K562 (cell line): ENCODE data around the gene RAB40B. TPM values are rescaled to one million over a fixed set of nuclear protein-coding genes. Genes with fewer than 3 reads are reported as not detected.

ENCODE experiments used
- ATF3 ChIP-seq, 2 experiments: fragments of 450-650 bp in 1 of 2; sonication (generic) in 1 of 2; formaldehyde crosslinking in 1 of 2; IDR thresholded peaks in 1 of 2; conservative IDR thresholded peaks in 1 of 2; 2 replicates each; pipeline versions ENCODE4 v1.6.1 to v1.8.1; 2016 to 2023; ENCODE audit warnings: mild to moderate bottlenecking in 2 of 2, moderate library complexity in 2 of 2, inconsistent platforms in 1 of 2, missing genetic modification reagents in 1 of 2
- DACH1 ChIP-seq: fragments of 450-650 bp; IDR thresholded peaks from 2 replicates; pipeline ENCODE4 v1.6.1; 2018; ENCODE audit not compliant: partially characterized antibody
- DNMT1 ChIP-seq: fragments of 450-650 bp; IDR thresholded peaks from 2 replicates; pipeline ENCODE4 v1.6.1; 2016; ENCODE audit warnings: antibody characterized with exemption, mild to moderate bottlenecking
- E2F1 ChIP-seq: sonication (generic); formaldehyde crosslinking; IDR thresholded peaks from 2 replicates; pipeline ENCODE4 v1.8.1; 2023; ENCODE audit warnings: mild to moderate bottlenecking, missing genetic modification reagents, moderate library complexity
- JUN ChIP-seq, 2 experiments: sonication (generic) in 1 of 2; formaldehyde crosslinking in 1 of 2; IDR thresholded peaks; 2 replicates each; pipeline versions ENCODE4 v1.6.1 to v1.8.0; 2012 to 2022; ENCODE audit warnings: borderline replicate concordance in 2 of 2, mild to moderate bottlenecking in 2 of 2, improper control_type of control experiment in 1 of 2, low read depth in 1 of 2, low read length in 1 of 2, missing genetic modification reagents in 1 of 2
- MBD2 ChIP-seq: sonication (generic); IDR thresholded peaks from 2 replicates; pipeline ENCODE4 v1.6.1; 2016; ENCODE audit warnings: low read depth, borderline replicate concordance
- PKNOX1 ChIP-seq: fragments of 450-650 bp; IDR thresholded peaks from 2 replicates; pipeline ENCODE4 v1.6.1; 2016
- POLR2G ChIP-seq: fragments of 200-400 bp; formaldehyde crosslinking; IDR thresholded peaks from 2 replicates; pipeline ENCODE4 v1.6.1; 2017; ENCODE audit warnings: low read depth, mild to moderate bottlenecking, antibody characterized with exemption, low read length, moderate library complexity
- SIN3A ChIP-seq, 2 experiments: fragments of 150-350 bp in 1 of 2; IDR thresholded peaks; 2 replicates each; pipeline ENCODE4 v1.6.1; 2011 to 2016; ENCODE audit warnings: borderline replicate concordance in 2 of 2, low read depth in 2 of 2, low read length in 2 of 2, mild to moderate bottlenecking in 2 of 2, moderate library complexity in 2 of 2; ENCODE audit not compliant: control insufficient read depth in 1 of 2
- SPI1 ChIP-seq: IDR thresholded peaks from 2 replicates; pipeline ENCODE4 v1.6.1; 2011; ENCODE audit warnings: low read depth, low read length, control low read depth, borderline replicate concordance
- VEZF1 ChIP-seq: fragments of 200-800 bp; sonication (Bioruptor generic); IDR thresholded peaks from 2 replicates; pipeline ENCODE4 v1.6.1; 2017; ENCODE audit warnings: missing genetic modification characterization, missing compliant biosample characterization
- YY1 ChIP-seq, 3 experiments: IDR thresholded peaks; 2 replicates each; pipeline ENCODE4 v1.6.1; 2011; ENCODE audit warnings: low read length in 2 of 3, mild to moderate bottlenecking in 2 of 3, moderate library complexity in 2 of 3, borderline replicate concordance in 1 of 3, control low read depth in 1 of 3, low read depth in 1 of 3; ENCODE audit not compliant: insufficient read depth in 3 of 3, insufficient replicate concordance in 2 of 3, control insufficient read depth in 1 of 3, insufficient read length in 1 of 3; ENCODE audit errors: extremely low read depth in 1 of 3
- ZNF12 ChIP-seq: sonication (generic); formaldehyde crosslinking; IDR thresholded peaks from 2 replicates; pipeline ENCODE4 v1.4.0; 2020; ENCODE audit warnings: mild to moderate bottlenecking, missing genetic modification reagents
- ZNF518B ChIP-seq: fragments of 250-450 bp; sonication (Bioruptor Pico); IDR thresholded peaks from 2 replicates; pipeline ENCODE4 v1.5.0; 2021; ENCODE audit warnings: mild to moderate bottlenecking, moderate library complexity
- ZNF830 ChIP-seq: fragments of 250-450 bp; sonication (Bioruptor Pico); IDR thresholded peaks from 2 replicates; pipeline ENCODE4 v1.5.0; 2021; ENCODE audit warnings: mild to moderate bottlenecking
- polyA plus RNA-seq, 8 experiments: library from polyadenylated mRNA; depleted of rRNA in 4 of 8; stranded (reverse) in 5 of 8; unstranded in 3 of 8; fragments of >200 nt; fragmentation: Nextera tagmentation in 2 of 8; fragmentation: Illumina TruSeq in 1 of 8; extraction: Ambion mirVana in 2 of 8; extraction: Trizol in 1 of 8; gene quantifications; 2 replicates each; pipeline versions ENCODE4 v1.2.1 to v1.2.3, GENCODE V29; 2011 to 2014; ENCODE audit warnings: inconsistent platforms in 1 of 8, missing spikeins in 1 of 8
- total RNA-seq, 7 experiments: library from RNA; depleted of rRNA in 6 of 7; stranded (reverse); fragments of >200 nt in 6 of 7; fragmentation: Illumina TruSeq in 2 of 7; extraction: Trizol in 2 of 7; gene quantifications; 2 replicates each; pipeline versions ENCODE4 v1.2.1 to v1.2.3, GENCODE V29; 2011 to 2021; ENCODE audit warnings: low replicate concordance in 1 of 7

RAB40B gene
- total and polyA plus RNA-seq, 9 of the 15 experiments (the other 6 are each of a cell fraction or from before 2014, with no cell fraction given), result 0.13 to 4.6 (median 1.4) TPM

GRCh38 chr17:82716203-82717010 is 17.9 kb upstream of the RAB40B start, which contains the start of gene FN3KRP (continued):
- TF ChIP-seq ATF3 (IDR thresholded peaks at IDR 0.05) (peak; percentile 73), ATF3 (CRISPR knock-in tag; conservative IDR thresholded peaks at IDR 0.05) (no peak), YY1 (IDR thresholded peaks at IDR 0.05; ENCODE audit: borderline replicate concordance in 1 of 3, control insufficient read depth in 1 of 3, extremely low read depth in 1 of 3, insufficient read depth in 3 of 3, insufficient read length in 1 of 3, insufficient replicate concordance in 2 of 3, low read depth in 1 of 3, low read length in 2 of 3) (peak; percentile 25 to 87 (median 79)), E2F1 (CRISPR knock-in tag) (peak; percentile 41; the same call in 1 of the 2 replicates), JUN (IDR thresholded peaks at IDR 0.05; ENCODE audit: borderline replicate concordance, low read depth, low read length) (0 out of 2 replicates have a peak, but pooled peaks have one; percentile 19), JUN (CRISPR knock-in tag; IDR thresholded peaks at IDR 0.05; ENCODE audit: borderline replicate concordance) (no peak), SIN3A (IDR thresholded peaks at IDR 0.05; ENCODE audit: borderline replicate concordance in 2 of 2, control insufficient read depth in 1 of 2, low read depth in 2 of 2, low read length in 2 of 2) (peak in 1 of 2 experiments; percentile 85; a peak in 2 of 4 replicates), DNMT1 (no peak), ZNF12 (CRISPR knock-in tag) (no peak), SPI1 (no peak), DACH1 (no peak), VEZF1 (CRISPR knock-in tag) (peak; percentile 94), ZNF830 (CRISPR knock-in tag) (0 out of 2 replicates have a peak, but pooled peaks have one; percentile 21), POLR2G (peak; percentile 89), MBD2 (peak; percentile 48; the same call in 1 of the 2 replicates), PKNOX1 (no peak), ZNF518B (CRISPR knock-in tag) (no peak)
